HG03378 (cell line): ENCODE measurements around the gene ATP8A1.

Source experiments
- ATAC-seq: cut with Tn5 transposase; IDR thresholded peaks from one replicate; pipeline ENCODE4 v1.9.1; 2021; ENCODE audit warnings: mild to moderate bottlenecking, moderate library complexity; ENCODE audit not compliant: unreplicated experiment

ATP8A1 gene

DNA sequence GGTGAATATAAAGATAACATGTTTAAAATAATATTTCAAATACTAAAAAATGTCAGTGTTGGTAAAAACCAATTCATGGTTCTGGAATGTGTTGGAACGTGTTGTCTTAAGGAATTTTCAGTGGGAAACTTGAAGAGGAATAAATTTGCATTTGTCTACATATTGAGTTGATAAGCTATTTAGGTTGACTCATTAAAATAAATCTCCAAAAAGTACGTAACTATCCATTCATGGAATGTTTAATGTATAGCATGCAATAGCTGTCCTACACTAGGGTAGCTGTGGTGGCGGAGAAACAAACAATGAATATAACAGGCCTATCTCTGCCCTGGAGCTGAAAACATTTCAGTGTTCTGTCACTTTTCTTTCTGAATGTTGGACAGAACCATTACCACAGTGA, 239.4 kb downstream of the ATP8A1 start:
- no peak for ATAC-seq

DNA sequence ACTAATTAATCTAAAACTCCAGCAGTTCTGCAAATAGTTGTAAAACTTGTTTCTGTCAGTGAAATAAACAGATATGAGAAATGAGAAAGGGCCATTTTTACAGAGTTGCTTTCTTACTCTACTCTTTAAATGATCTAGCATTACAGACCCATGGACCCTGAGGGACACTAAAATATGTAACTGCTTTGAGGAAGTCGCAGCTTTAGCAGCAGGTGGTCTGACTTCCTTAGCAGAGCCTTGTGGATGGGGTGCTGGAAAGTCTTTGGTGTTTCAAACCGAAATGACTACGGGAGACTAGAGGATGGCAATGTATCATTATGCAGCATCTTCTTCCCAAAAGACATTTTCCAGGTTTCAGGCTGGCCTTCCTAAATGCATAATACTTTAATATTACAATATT, 240.9 kb downstream of the ATP8A1 start:
- ATAC-seq: no peak

DNA sequence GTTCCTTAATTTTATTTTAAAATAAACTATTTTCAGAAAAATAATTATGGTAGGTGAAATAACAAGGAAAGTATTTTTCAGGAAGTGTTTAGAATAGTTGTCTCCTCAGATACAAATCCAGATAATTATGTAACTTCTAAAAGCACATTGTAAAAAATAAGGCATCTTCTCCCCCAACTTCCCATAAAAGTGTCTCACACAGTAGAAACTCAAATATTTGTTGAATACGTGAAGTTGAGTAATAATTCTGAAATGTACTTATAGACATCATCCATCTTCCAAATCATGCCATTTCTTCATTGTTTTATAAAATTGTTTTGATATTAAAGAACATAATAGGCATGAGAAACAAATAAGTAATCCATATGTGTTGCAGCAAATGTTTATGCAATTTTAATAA, 241.6 kb downstream of the ATP8A1 start:
- no peak for ATAC-seq

DNA sequence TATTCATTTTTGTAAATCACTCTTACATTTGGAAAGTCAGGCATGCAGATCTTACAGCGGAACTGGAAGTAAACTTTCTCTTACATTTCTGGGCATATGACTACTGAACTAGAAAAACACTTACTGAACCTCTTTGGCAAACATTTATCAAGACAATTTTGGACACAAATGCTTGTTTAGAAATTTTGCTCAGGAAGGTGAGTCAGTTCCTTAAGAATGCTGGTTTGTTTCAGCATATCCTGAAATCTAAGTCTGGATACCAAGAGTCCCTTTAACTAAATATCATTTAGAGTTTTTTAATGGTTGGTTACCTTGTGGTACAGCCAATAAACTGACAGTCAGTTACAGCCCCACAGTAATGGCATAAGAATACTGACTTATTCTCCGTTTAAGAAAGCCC, 244.7 kb downstream of the ATP8A1 start:
- ATAC-seq: no peak

DNA sequence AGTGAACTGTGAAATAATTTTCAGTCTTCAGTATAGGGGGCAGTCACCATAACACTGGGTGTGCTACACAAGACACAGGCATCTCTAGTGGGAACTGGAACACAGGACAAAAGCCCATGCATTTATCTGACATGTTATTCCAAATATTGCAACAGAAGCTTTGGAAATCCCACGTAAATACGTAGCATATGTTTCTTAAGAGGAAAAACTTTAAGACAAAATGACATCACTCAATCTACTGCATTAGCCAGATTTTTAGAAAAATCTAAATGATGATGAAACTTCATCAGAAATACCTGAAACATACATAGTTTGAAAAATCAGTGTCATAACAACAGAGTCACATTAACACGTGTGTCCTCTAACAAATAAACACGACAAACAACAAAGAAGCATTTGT, 245.1 kb downstream of the ATP8A1 start:
- no peak for ATAC-seq

DNA sequence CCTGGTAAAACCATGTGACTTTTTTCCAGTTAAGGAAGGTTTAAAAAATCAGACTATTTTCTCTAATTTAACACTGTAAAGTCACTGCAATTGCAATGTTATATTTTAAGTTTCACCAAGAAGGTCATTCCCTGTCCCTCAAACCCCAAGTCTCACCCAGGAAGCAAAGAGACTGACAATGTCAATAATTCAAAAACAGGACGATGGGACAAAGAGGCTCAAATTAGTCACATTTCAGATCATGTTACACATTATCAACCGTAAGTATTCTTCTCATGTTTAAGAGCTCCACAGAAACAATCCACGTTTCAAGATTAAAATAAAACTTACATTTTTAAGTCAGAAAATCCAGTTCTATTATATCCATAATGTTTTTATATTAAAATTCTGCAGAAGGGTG, 246.5 kb downstream of the ATP8A1 start:
- ATAC-seq: no peak

DNA sequence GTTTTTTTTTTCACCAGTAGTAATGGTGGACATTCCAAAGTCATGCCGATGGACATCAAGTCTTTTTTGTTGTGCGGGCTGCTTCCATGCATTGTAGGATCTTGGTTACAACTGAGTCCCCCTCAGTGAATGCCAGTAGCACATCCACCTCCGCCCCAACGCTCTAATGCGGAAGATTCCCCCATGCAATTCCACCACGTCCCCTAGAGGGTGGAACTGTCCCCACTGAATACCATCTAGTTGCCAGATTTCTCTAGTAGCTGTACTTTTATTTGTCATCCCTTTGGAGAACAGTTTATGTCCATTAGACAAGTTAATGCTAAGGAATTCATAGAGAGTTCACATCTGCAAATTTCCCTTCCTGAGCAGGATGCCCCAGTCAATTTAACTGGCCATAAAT, 252.9 kb downstream of the ATP8A1 start:
- no peak for ATAC-seq

DNA sequence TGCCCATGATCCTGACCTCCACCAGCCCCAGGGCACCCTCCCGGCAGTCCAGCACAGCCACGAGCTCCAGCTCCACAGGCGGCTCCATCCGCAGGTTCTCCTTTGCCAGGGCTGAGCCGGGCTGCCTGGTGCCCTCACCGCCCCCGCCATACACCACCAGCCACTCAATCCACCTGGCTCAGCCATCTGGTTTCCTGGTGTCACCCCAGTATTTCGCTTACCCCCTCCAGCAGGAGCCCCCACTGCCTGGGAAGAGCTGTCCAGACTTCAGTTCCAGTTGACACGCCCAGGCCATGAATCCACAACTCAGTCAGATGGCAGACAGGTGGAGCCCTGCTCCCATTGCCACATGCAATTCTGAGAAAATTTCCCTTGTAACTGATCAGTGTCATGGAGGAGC, 255.7 kb downstream of the ATP8A1 start:
- no peak for ATAC-seq

DNA sequence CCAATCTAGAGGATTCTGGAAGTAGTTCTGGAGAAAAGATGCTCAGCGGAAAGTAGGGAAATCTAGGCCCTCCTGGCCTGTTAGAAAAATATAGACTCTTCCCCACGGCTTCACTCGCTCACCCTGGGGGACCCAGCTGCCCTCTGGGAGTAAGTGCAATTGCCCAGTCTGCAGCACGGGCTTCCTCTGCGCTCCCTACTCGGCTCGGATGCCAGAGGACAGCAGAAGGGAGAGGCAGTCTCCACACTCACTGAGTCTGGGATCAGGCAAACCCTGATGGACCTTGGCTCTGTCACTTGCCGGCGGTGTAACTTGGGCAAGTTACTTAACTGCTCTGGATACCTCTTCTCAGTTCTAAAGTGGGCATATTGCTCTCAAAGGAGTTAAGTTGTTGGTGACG, 257.5 kb downstream of the ATP8A1 start:
- ATAC-seq: no peak

DNA sequence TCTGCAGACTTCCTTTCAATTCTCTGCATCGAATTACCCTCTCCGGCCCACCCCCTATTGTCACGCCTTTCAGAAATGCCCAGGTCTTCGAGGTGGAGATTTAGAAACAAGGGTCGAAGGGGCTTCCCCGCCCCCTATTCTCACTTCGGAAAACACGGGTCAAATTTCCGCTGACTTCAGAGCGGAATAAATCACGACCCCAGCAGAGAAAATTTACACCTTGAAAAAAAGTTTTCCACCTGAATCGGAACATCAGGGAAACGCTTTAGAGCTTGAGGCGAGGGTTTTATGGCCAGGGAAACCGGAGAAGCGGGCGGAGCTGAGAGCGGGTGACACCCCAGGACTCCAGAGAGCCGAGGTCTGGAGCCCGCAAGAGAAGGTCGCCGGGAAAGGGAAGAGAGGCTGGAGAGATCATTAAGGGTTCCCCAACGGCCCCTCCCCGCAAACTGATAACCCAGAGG, 258.0 kb downstream of the ATP8A1 start:
- no peak for ATAC-seq

DNA sequence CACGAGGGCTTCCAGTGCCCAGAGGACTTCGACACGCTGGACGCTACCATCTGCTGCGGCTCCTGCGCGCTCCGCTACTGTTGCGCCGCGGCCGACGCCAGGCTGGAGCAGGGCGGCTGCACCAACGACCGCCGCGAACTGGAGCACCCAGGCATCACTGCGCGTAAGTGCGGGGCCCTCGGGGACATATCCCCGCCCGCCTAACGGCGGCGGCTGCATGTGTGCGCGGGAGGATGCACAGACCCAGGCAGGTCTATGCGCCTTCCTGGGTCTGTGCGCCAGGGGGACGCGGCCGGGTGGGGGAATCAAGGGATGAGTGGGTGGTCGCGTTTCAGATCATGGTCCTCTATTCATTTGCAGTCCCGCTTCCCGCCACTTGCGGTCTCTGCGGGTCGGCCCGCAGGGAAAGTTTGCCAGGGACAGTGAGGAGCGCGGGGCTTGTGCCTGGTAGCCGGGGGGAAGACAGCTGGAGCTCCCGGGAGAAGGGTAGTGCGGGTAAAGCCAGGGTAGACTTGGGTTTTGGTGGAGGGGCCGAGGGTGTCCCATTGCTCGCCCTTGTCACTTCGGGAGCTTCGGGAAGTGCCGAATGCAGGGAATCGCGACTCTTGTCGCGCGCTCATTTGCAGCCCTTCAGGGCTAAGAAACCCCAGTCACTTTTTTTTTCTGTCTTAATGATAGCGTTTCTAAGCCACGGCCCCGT, 258.6 kb downstream of the ATP8A1 start:
- ATAC-seq: peak; percentile 22

DNA sequence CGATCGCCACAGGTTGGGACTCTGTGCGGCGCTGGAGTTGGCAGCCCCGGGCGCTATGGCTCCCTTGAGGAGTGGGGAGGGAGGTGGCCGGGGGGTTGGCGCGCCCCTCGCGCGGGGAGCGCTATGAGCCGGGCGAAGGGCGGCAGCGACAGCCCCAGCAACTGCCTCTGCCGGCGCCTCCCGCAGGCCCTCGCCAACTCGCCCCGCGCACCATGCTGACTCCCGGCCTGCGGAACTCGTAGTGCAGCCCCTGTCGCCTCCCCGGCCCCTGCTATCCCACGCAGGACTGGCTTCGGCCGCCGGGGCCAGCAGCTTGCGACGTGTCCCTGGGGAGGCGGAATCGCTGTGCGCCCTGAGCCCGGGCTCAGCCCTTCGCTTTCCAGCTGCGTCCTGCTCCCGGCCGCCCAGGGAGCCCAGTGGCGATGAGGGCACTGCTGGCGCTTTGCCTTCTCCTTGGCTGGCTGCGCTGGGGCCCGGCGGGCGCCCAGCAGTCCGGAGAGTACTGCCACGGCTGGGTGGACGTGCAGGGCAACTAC, 259.2 kb downstream of the ATP8A1 start:
- peak; percentile 34 for ATAC-seq

DNA sequence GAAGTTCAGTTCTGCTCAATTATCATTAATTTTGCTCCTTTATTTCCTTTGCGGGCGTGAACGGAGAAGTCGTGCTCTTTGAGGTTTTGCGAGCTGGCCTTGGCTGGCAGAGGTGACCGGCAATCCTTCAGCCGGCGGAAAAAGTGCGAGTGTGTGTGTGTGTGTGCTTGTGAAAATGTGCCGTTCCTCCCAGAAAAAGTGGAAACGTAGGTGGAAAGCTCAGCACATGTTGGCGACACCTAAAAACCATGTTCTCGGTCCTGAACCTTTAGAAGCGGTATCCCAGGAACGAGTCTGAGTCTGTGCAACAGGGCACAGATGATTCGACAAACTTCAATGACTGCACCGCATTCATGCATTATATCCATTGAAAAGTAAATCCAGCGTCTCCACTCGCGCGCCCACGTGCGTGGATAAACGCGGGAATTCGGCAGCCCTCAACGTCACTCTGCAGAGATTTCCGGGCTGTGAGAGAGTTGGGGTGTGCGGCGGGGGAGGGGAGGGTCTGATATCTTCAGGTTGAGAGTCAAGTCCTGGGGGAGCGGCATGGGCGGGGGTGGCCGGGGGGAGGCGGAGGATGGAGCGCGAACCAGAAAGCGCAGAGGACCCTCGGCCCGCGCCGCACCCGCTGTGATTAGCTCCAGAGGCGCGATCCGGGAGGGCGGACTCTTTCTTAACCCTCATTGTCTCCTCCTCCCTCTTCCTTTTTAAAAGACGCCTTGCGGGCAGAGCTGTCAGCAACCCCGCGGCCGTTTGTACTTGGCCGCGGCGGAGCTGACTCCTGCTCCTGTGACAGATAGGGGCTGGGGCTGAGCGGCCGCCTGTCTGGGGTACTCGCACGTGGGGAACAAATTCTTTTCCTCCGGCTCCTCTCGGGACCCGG, 259.9 kb downstream of the ATP8A1 start, which contains the start of gene SHISA3:
Gene SHISA3 (plus strand): TSS at position 737 of the 883 bp plus-strand sequence. CDS start 569 bp downstream, outside the sequence.
- ATAC-seq: peak; percentile 45

DNA sequence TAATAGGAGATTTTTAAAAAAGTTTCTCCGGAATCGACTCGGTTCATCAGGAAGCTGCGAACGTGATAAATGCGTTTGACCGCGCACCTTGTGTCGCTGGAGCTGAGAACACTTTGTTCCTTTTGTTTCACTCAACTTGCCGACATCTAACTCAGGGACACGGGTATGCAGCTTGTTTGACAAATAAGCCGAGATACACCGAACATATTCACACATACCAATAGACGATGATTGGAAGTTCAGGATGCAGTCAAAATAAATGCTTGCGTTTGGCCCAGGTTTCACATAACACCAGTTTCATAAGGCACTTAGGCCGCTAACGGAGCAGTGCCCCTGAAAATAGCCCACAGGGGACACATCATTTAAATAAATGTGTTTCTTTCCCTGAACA, 260.5 kb downstream of the ATP8A1 start:
- ATAC-seq: no peak

DNA sequence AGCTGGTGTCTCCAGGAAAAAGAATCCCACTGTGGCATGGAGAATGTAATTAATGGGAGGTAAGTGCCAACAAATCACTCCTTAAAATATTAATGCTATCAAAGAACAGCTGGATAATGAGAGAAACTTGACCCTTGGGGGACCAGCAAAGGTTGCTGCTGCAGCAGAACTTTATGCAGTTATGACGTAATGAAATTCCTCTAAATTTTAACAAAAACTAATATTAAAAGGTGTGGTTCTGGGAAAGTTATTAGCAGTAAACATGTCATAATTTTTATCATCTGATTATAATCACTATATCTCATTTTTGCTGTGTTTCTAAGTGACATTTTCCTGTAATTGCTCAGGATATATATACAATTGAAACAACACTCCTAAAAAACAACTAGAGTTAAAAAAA, 261.3 kb downstream of the ATP8A1 start:
- no peak for ATAC-seq

DNA sequence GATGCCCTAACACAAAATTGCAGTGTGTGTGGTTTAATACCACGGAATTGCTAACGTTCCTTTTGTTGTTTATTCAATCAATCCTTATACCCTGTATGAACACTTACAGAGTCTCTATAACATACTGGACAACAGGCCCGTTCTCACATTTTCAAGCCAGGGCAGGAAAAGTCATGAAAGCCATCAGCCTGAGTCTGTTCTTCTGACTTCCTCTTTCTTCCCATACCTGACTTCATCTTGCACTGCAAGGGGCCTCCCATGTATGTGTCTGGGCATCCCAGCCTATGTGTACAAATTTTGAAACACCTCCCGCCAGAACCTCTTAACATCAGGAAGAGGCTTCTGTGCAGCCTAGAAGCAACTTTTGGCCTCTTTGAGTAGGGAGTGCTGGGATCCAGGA, 264.5 kb downstream of the ATP8A1 start:
- no peak for ATAC-seq

DNA sequence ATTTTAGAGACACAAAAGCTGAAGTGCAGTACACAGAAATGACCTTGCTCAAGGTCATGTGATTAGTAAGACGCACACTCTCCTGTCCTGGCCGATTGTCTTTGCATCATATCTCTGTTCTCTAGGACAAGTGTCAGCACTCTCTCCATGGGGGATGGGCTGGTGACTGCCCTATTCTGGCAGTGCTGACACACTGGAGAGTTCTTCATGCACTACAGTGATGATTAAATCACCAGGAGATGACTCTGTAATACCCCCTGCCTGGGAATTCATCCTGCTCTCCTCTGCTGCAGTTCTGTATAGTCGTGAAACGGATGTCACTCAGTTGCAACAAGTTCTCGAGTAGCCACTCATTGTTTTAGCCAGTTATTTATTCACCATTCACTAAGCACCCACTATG, 264.9 kb downstream of the ATP8A1 start:
- no peak for ATAC-seq

DNA sequence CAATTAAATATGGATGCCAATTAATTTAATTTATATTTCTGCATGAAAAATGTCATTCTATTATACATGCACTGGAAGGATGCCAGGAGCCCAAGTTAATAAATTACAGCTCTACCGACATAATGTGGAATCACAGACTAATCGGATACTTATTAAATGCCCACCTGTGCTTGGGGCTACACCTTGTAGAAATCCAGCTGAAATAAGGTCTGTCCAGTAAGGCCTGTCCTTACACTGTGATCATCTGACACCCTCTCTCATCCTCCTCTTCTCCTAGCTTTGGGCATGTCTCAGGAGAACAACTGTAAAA, 265.6 kb downstream of the ATP8A1 start:
- ATAC-seq: no peak

DNA sequence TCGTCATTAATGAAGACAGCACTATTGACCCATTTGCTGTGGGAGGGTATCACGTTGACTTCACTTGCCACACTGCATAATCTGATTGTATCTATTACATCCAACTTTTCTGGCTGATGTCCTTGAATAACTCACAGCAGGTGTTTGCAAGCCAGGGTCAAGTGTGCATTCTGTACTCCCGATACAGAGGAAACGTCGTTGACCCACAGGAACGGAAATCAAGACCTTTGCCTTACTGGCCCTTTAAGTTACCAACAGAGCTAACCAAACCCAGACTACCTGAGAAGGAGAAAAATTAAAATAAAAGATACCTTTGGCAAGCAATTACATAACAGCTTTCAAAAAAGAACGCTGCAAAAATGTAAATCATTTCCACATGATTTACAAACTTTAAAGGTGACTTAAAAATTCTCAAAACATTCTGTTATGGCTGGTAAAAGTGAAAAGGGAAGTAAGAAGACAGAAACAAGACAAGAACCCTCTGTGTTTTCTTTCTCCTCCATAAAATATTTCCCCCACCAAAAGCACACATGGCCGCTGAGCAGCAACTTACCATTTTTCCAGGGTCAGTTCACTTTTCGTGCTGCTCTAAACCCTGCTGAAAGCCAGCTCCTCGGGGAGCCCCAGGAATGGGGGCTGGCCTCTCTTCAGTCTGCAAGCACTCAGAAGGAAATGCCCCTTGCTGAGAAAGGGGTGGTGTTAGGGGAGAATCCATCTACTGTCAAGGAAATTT, 266.1 kb downstream of the ATP8A1 start:
- no peak for ATAC-seq

DNA sequence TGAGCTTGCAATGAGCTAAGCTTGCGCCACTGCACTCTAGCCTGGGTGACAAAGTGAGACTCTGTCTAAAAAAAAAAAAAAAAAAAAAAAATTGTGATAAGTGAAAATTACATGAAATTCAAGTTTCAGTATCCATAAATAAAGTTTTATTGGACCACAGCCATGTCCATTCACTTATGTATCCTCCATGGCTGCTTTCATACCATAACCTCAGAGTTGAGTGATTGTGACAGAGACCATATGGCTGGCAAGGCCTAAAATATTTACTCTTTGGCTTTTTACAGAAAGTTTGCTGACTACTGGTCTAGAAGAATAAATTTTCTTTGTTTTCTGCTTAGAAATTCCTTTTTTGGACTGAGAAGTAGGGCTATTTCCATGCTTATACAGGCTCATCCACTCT, 271.4 kb downstream of the ATP8A1 start:
- ATAC-seq: no peak

DNA sequence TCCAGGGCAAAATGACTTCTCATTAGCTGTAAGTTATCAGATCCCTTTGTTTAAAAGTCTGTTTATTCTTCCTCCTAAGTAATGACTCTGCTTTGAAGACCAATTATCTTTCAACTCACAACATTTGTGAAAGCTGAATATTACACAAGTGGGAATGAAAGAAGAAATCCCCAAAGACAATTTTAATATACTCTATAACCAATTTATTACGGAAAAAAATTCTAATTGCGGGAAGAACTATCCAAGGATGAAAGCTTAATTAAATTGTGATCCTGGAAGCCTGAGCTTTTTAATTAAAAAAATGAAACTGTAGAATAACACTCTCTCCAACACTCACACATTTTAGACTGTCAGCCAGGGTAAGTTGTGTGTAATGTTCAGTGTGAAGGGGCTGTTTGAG, 275.2 kb downstream of the ATP8A1 start:
- no peak for ATAC-seq
